Activated T-helper 1 cell treated with Interleukin-2 at 50 U/mL for 16 hours (primary cell): ENCODE data around the gene NAIP.
"Not testable (repeated sequence)": the region's sequence is repeated elsewhere in the genome, so short reads cannot be mapped to it uniquely, and the experiment has no call there.

Source experiments
- DNase-seq: peaks from one replicate; pipeline ENCODE4 v3.0.0-alpha.2; 2020; ENCODE audit warnings: low read depth

Gene NAIP, protein sequence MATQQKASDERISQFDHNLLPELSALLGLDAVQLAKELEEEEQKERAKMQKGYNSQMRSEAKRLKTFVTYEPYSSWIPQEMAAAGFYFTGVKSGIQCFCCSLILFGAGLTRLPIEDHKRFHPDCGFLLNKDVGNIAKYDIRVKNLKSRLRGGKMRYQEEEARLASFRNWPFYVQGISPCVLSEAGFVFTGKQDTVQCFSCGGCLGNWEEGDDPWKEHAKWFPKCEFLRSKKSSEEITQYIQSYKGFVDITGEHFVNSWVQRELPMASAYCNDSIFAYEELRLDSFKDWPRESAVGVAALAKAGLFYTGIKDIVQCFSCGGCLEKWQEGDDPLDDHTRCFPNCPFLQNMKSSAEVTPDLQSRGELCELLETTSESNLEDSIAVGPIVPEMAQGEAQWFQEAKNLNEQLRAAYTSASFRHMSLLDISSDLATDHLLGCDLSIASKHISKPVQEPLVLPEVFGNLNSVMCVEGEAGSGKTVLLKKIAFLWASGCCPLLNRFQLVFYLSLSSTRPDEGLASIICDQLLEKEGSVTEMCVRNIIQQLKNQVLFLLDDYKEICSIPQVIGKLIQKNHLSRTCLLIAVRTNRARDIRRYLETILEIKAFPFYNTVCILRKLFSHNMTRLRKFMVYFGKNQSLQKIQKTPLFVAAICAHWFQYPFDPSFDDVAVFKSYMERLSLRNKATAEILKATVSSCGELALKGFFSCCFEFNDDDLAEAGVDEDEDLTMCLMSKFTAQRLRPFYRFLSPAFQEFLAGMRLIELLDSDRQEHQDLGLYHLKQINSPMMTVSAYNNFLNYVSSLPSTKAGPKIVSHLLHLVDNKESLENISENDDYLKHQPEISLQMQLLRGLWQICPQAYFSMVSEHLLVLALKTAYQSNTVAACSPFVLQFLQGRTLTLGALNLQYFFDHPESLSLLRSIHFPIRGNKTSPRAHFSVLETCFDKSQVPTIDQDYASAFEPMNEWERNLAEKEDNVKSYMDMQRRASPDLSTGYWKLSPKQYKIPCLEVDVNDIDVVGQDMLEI (N-terminal part only)

DNA sequence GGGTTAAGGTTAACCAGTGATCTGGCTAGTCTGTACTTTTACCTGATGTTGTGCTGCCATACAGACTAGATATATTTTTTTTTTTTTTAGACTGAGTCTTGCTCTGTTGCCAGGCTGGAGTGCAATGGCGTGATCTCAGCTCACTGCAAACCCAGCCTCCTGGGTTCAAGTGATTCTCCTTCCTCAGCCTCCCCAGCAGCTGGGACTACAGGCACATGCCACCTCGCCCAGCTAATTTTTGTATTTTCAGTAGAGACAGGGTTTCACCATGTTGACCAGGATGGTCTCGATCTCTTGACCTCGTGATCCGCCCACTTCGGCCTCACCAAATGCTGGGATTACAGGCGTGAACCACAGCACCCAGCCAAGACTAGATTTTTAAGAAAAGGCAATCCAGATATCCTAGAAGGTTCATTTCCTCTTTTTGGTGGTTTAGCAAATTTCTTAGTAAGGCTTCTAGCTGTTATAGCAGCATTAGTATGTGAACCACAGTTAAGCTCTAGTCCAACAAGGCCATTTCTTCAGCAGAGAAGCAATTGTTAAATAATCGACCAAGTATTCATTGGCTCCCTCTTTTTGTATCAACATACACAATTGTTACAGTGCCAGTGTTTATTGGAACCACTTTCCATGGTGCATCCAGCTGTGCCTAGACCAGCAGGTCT lies at the start of gene NAIP:
NAIP (minus strand) TSS at position 51 of the 665 bp plus-strand sequence. CDS start 12,424 bp downstream, outside the sequence.
- DNase-seq: not testable (repeated sequence)

DNA sequence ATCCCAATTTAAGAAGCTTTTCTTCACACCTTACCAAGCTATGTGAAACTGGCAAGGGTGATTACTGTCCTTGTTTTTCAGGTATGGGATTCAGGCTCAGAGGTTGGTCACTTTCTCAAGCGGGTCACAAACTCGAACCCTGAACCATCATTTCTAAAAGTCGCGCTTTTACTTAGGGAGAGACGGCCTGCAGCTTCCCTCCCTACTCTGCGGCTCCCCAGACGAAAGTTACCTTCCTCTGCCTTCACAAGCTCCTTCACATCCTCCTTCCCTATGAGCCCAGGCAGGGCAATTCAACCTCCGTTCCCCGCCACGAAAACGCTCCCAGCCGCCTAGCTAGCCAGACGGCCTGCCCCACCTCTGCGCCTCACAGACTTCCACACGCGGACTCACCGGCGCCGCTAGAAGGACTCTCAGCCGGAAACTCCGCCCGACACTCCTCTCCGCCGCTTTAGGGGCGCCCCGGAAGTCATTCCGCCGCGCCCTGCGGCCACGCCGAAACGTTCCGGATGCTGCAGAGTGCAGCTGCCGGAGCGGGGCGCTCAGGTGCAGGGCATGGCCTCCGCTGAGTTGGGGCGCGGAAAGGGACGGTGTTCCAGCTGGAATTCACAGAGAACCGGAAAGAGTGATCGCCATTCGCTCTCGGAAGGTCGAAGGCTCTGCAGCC lies 42.3 kb upstream of the NAIP start, which contains the start of gene GTF2H2:
GTF2H2 (minus strand) TSS at position 415 of the 667 bp plus-strand sequence. CDS start 4,913 bp downstream, outside the sequence.
- not testable (repeated sequence) for DNase-seq

- not testable (repeated sequence) for DNase-seq
These were observed 36.2 kb upstream of the NAIP start for GRCh38 chr5:71061322-71061721.

- DNase-seq: not testable (repeated sequence)
These were observed 34.3 kb upstream of the NAIP start for GRCh38 chr5:71059426-71059825.

DNA sequence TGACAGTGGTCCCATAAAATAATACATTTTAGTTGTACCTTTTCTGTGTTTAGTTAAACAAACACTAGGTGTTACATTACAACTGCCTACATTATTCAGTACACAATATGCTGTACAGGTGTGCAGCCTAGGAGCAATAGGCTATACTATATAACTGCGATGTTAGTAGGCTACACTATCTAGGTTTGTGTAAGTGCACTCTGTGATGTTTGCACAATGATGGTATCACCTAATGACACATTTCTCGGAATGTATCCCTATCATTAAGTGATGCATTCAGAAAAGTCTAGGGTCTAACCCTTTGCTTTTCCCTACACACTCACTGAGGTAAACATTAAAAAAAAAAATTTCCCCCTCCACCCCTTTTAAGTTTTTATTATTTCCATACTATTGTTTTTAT lies 19.7 kb upstream of the NAIP start:
- not testable (repeated sequence) for DNase-seq

DNA sequence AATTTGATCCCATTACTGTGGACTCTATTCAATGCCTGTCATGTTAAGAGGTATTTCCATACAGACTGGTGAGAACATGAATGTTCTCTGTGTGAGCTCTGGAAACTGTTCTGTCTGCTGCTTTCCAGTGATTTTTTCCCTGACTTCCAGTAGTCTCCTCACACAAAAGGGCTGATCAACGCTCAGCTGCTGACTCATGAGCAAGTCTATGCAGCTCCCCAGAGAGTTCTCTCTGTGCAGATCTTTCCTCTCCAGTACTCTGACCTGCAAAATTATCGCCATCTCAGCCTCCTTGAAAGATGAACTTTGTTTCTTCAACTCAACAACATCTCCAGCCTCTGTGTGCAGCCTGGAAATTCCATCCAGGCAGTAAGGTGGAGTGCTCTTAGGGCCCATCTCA lies 19.0 kb upstream of the NAIP start:
- not testable (repeated sequence) for DNase-seq

GRCh38 chr5:71031046-71031776 lies 6.1 kb upstream of the NAIP start:
- DNase-seq: not testable (repeated sequence)

DNA sequence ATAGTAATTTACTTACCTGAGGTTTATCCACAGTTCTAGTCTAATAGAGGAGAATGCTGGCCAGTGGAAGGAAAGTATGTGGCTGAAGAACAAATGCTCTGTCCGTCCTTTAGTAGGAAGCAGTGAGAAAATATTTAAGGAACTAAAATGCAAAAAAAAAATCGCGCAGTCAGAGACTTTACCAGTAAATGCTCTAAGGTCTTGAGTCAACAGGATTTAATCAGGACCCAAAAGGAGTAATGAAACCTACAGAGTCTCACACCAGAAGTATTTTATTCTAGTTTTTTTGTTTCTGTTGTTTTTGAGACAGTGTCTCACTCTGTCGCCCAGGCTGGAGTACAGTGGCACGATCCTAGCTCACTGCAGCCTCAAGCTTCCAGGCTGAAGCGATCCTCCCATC lies 4.5 kb downstream of the NAIP start:
- not testable (repeated sequence) for DNase-seq

- DNase-seq: not testable (repeated sequence)
These were observed 6.6 kb downstream of the NAIP start for GRCh38 chr5:71018376-71019005.

DNA sequence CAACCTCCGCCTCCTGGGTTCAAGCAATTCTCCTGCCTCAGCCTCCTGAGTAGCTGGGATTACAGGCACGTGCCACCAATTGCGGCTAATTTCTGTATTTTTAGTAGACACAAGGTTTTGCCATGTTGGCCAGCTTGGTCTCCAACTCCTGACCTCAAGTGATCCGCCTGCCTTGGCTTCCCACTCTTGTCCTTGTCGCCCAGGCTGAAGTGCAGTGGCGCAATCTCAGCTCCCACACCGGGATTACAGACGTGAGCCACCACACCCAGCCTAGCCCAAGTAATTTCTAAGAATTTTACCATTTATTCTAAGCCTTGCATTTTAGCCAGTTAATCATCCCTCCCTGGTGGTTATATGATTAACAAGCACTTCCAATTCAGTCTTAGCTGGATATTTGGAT lies 11.0 kb downstream of the NAIP start:
- no peak for DNase-seq

- no peak for DNase-seq
These were observed 11.6 kb downstream of the NAIP start for GRCh38 chr5:71013575-71013974.

DNA sequence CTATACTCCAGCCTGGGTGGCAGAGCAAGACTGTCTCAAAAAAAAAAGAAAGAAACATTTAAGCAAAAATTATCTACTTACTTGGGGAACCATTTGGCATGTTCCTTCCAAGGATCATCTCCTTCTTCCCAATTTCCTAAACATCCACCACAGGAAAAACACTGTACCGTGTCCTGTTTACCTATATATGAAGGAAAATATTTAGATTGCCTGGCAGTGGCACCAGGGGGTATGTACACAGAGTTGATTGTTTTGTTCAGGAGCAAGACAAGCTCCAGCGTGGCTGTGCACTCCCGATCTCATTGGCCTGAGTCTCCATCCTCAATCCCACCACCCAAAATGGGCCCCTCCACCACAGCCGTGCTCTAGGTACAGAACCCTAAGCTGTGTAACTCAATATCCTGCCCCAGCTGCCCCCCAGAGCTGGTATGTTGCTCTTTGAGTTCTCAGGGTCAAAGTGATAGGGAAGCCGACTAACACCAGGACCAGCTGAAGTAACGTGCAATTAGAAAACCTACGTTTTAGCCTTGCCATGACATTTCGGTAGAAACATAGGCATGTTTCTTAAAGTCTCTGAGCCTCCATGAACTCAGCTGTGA lies 13.8 kb downstream of the NAIP start:
- no peak for DNase-seq

GRCh38 chr5:71006983-71007382 lies 18.2 kb downstream of the NAIP start:
- DNase-seq: not testable (repeated sequence)

- not testable (repeated sequence) for DNase-seq
These were observed 40.3 kb downstream of the NAIP start for GRCh38 chr5:70984882-70985281.

DNA sequence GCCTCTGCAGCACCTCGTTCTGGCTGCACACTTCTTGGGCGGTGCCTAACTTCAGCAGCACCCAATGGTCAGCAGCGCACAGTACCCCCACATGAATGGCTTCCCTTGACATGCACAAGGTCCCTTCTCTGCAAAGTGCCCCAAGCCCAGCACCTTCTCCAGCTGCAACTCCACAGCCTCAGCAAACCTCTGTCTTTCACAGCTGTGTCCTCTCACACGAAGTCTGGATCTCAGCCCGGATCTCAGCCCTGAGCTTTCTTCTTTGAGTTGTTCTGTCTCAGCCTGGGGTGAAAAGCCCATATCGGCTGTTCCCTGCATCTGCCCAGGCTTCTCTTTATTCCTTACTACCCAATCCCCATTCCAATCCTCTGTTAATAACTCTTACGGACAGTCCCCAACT lies 57.9 kb downstream of the NAIP start:
- not testable (repeated sequence) for DNase-seq

GRCh38 chr5:70964531-70964930 lies 60.6 kb downstream of the NAIP start:
- DNase-seq: not testable (repeated sequence)

GRCh38 chr5:70953068-70953467 lies 72.1 kb downstream of the NAIP start:
- not testable (repeated sequence) for DNase-seq

DNA sequence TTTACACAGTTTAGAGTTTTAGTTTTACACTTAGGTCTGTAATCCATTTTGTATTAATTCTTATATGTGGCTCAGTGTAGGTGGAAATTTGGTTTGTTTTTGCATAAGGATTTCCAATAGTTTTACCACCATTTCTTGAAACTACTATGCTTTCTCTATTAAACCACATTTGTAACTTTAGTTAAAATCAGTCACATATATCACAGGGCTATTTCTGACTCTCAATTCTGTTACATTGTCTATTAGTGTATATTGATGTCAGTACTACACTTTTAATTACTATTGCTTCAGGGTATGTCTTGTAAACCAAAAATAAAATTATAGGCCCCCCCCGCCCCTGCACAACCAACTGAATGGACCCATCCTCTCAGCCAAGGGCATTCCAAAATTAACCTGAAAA lies 92.6 kb downstream of the NAIP start:
- DNase-seq: not testable (repeated sequence)

DNA sequence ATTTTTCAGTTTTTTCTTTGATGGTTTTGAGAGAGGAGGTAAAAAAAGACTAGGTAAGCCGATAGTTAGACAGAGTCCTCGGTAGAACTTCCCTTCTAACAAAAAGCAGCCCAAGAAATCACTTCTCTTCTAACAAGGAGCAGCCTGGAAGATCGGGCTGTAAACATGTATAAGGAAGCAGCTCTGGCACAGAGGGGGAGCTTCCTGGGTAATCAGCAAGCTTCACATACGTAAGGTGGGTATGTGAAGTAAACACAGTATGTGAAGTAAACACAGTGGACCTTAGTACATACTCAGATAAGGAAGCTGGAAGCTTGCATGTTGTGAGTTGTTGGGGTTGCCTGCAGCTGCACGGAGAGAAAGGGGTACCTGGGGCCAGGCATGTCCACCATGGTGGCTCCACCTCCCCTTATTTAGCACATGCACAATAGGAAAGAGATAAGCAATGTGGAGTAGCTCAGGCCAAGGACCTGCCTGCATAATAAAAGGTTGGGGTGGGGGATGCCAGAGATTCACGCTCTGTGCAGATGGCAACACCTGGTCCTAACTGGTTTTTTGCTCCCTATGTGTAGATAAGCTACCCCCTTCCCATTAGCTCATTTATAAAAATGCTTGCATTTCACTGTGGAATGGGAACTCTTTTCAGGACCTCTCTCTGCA lies 93.3 kb downstream of the NAIP start:
- not testable (repeated sequence) for DNase-seq
